CD14-positive monocyte (primary cell): Measurements from ENCODE around the gene TDRD7. TPM values are rescaled to one million over a fixed set of nuclear protein-coding genes. Genes with fewer than 3 reads are reported as not detected.

Experiments
- DNase-seq, 3 donors: peaks; one replicate each; pipeline ENCODE4 v3.0.0-alpha.2; 2011 to 2022
- H2AFZ ChIP-seq: 2 replicates; pipeline ENCODE4 v1.6.0; 2012; ENCODE audit warnings: mild to moderate bottlenecking, low read depth, low read length, inconsistent platforms; ENCODE audit not compliant: insufficient read depth, poor library complexity, severe bottlenecking
- H3K27ac ChIP-seq, 2 donors: 1 replicate in 1 of 2; 2 replicates in 1 of 2; pipeline ENCODE4 v1.5.1; 2012 to 2013; ENCODE audit warnings: low read length in 2 of 2, control low read depth in 1 of 2, inconsistent platforms in 1 of 2, low read depth in 1 of 2, mild to moderate bottlenecking in 1 of 2
- H3K27me3 ChIP-seq, 2 donors: one replicate each; pipeline versions ENCODE4 v1.6.0 to v1.6.1; 2011 to 2013; ENCODE audit warnings: low read length in 2 of 2; ENCODE audit not compliant: control insufficient read depth in 2 of 2, insufficient read depth in 2 of 2
- H3K36me3 ChIP-seq, 2 donors: replicated peaks in 1 of 2; 1 replicate in 1 of 2; 2 replicates in 1 of 2; pipeline versions ENCODE4 v1.5.1 to v1.6.1; 2012 to 2013; ENCODE audit warnings: low read length in 2 of 2, control low read depth in 1 of 2, inconsistent platforms in 1 of 2, mild to moderate bottlenecking in 1 of 2; ENCODE audit not compliant: insufficient read depth in 2 of 2, control insufficient read depth in 1 of 2
- H3K4me1 ChIP-seq, 2 donors: 1 replicate in 1 of 2; 2 replicates in 1 of 2; pipeline versions ENCODE4 v1.5.1 to v1.6.1; 2012 to 2013; ENCODE audit warnings: low read length in 2 of 2, control low read depth in 1 of 2, inconsistent platforms in 1 of 2, mild to moderate bottlenecking in 1 of 2, moderate library complexity in 1 of 2; ENCODE audit not compliant: insufficient read depth in 2 of 2, control insufficient read depth in 1 of 2
- H3K4me2 ChIP-seq: replicated peaks from 2 replicates; pipeline ENCODE3; 2012; ENCODE audit warnings: low read length, moderate library complexity, mild to moderate bottlenecking; ENCODE audit not compliant: poor library complexity, severe bottlenecking; ENCODE audit errors: extremely low read depth
- H3K4me3 ChIP-seq, 3 experiments: fragments of 200-600 bp in 1 of 3; sonication (generic) in 1 of 3; replicated peaks in 1 of 3; 1 replicate in 2 of 3; 2 replicates in 1 of 3; pipeline ENCODE4 v1.5.1; 2011 to 2013; ENCODE audit warnings: low read length in 3 of 3, mild to moderate bottlenecking in 3 of 3, control low read depth in 2 of 3, low read depth in 2 of 3, inconsistent platforms in 1 of 3, moderate library complexity in 1 of 3
- H3K79me2 ChIP-seq: 2 replicates; pipeline ENCODE4 v1.6.0; 2012; ENCODE audit warnings: mild to moderate bottlenecking, control low read depth, inconsistent platforms, low read length, moderate library complexity; ENCODE audit not compliant: insufficient read depth
- H3K9ac ChIP-seq: 2 replicates; pipeline ENCODE4 v1.6.0; 2017; ENCODE audit warnings: low read length, mild to moderate bottlenecking; ENCODE audit not compliant: insufficient read depth, poor library complexity, severe bottlenecking
- H3K9me3 ChIP-seq, 2 donors: replicated peaks in 1 of 2; 1 replicate in 1 of 2; 2 replicates in 1 of 2; pipeline versions ENCODE4 v1.5.1 to v1.6.1; 2012 to 2013; ENCODE audit warnings: low read length in 2 of 2, control low read depth in 1 of 2; ENCODE audit not compliant: control insufficient read depth in 1 of 2, insufficient read depth in 1 of 2
- H4K20me1 ChIP-seq: 2 replicates; pipeline ENCODE4 v1.6.0; 2012; ENCODE audit warnings: mild to moderate bottlenecking, low read length, control low read depth, moderate library complexity; ENCODE audit not compliant: insufficient read depth
- H3K27ac Mint-ChIP-seq, 7 donors: one replicate each; pipeline ENCODE4 v1.8.0; 2020; ENCODE audit warnings: mild to moderate bottlenecking in 7 of 7, mixed read lengths in 7 of 7, moderate library complexity in 6 of 7, inconsistent platforms in 2 of 7
- H3K27me3 Mint-ChIP-seq, 3 donors: one replicate each; pipeline ENCODE4 v1.8.0; 2021 to 2022; ENCODE audit warnings: low read depth in 3 of 3, mild to moderate bottlenecking in 3 of 3, mixed read lengths in 3 of 3, moderate library complexity in 3 of 3, inconsistent platforms in 1 of 3
- H3K36me3 Mint-ChIP-seq, 2 donors: one replicate each; pipeline ENCODE4 v1.8.0; 2020; ENCODE audit warnings: mixed read lengths in 2 of 2, inconsistent platforms in 1 of 2, mild to moderate bottlenecking in 1 of 2
- H3K4me1 Mint-ChIP-seq: one replicate; pipeline ENCODE4 v1.8.0; 2020; ENCODE audit warnings: mild to moderate bottlenecking, mixed read lengths
- H3K4me3 Mint-ChIP-seq, 2 donors: one replicate each; pipeline ENCODE4 v1.8.0; 2020; ENCODE audit warnings: mild to moderate bottlenecking in 2 of 2, mixed read lengths in 2 of 2, moderate library complexity in 1 of 2
- H3K9me3 Mint-ChIP-seq, 7 donors: one replicate each; pipeline ENCODE4 v1.8.0; 2020 to 2022; ENCODE audit warnings: mixed read lengths in 7 of 7, mild to moderate bottlenecking in 6 of 7, moderate library complexity in 6 of 7, inconsistent platforms in 2 of 7
- CTCF ChIP-seq: fragments of 200-600 bp; IDR thresholded peaks from one replicate; pipeline ENCODE4 v1.8.0; 2022; ENCODE audit warnings: antibody characterized with exemption, mild to moderate bottlenecking
- WGBS: methylation state at CpG from one replicate; pipeline ENCODE4 v1.1.5; 2013; ENCODE audit warnings: missing lambda C conversion rate; ENCODE audit not compliant: insufficient coverage; 5-methylcytosine and 5-hydroxymethylcytosine counted together
- intact Hi-C, 2 donors: fragments of 100-400 bp; cut with micrococcal nuclease; formaldehyde crosslinking; loops; one replicate each; pipeline versions ENCODE4 v1.15.0 to v1.15.1; 2023
- polyA plus RNA-seq, 3 donors: library from polyadenylated mRNA; depleted of rRNA in 1 of 3; unstranded in 2 of 3; stranded (reverse) in 1 of 3; fragments of 300-500 nt in 2 of 3; fragments of >200 nt in 1 of 3; fragmentation: Illumina TruSeq in 2 of 3; gene quantifications; 1 replicate in 2 of 3; 2 replicates in 1 of 3; pipeline ENCODE4 v1.2.3, GENCODE V29; 2012 to 2021

TDRD7 gene
- polyA plus RNA-seq, 3 donors = 8.1 to 12.0 (median 11.1) TPM

GRCh38 chr9:97430316-97431043 is 18.6 kb downstream of the TDRD7 start:
- no peaks in the 10 kb centered on the region for H3K27me3 Mint-ChIP-seq

GRCh38 chr9:97431044-97431441 is 19.1 kb downstream of the TDRD7 start:
- Histone ChIP-seq H3K27ac (no peak overlapping the region), H3K4me3 (no peak overlapping the region), H3K9ac (no peak overlapping the region), H3K4me1 (peaks cover 0 to under 1% of the 10 kb centered on the region in 2 donors), H3K36me3 (peaks cover 64 to 79% of the 10 kb centered on the region in 2 donors), H3K79me2 (peaks cover 58% of the 10 kb centered on the region), H2AFZ (no peak overlapping the region), H4K20me1 (peaks cover 27% of the 10 kb centered on the region), H3K27me3 (no peaks in the 10 kb centered on the region), H3K4me2 (no peak overlapping the region), H3K9me3 (no peaks in the 10 kb centered on the region)
- Mint-ChIP-seq H3K27ac (no peak overlapping the region), H3K27me3 (no peaks in the 10 kb centered on the region), H3K36me3 (peaks cover 62 to 79% of the 10 kb centered on the region in 2 donors), H3K9me3 (no peaks in the 10 kb centered on the region), H3K4me3 (no peak overlapping the region), H3K4me1 (peaks cover 5% of the 10 kb centered on the region)
- no peak for DNase-seq
- intact Hi-C loops = no loop called here
- no peak for TF ChIP-seq CTCF
- no CpG with 5 or more reads among the region's 3 CpGs for WGBS

More at GRCh38 chr9:97430316-97431043, 18.6 kb downstream of the TDRD7 start:
- peaks cover 63% of the 10 kb centered on the region for H3K79me2 ChIP-seq
- no peak overlapping the region for H3K9ac ChIP-seq
- no peak overlapping the region for H3K4me2 ChIP-seq
- H3K27ac ChIP-seq = peak overlapping the region in 1 of 2 donors; percentile 15
- DNase-seq = no peak
- H3K27me3 ChIP-seq = no peaks in the 10 kb centered on the region
- TF ChIP-seq CTCF = no peak
- Mint-ChIP-seq H3K4me1 (peaks cover 2% of the 10 kb centered on the region), H3K36me3 (peaks cover 62 to 76% of the 10 kb centered on the region in 2 donors), H3K4me3 (no peak overlapping the region), H3K9me3 (no peaks in the 10 kb centered on the region), H3K27ac (peak overlapping the region in 3 of 7 donors; percentile 27 to 72 (median 63))
- no peak overlapping the region for H2AFZ ChIP-seq
- 100% methylated on average over 1 of the region's 7 CpGs for WGBS
- peaks cover 64 to 77% of the 10 kb centered on the region in 2 donors for H3K36me3 ChIP-seq
- intact Hi-C loops = no loop called here
- H3K9me3 ChIP-seq = no peaks in the 10 kb centered on the region
- H4K20me1 ChIP-seq = peaks cover 33% of the 10 kb centered on the region
- no peak overlapping the region for H3K4me3 ChIP-seq
- no peaks in the 10 kb centered on the region for H3K4me1 ChIP-seq
